ENCODE data around the gene ABCG2.

Gene ABCG2

GRCh38 chr4:88179261-88179660, 20.8 kb upstream of the ABCG2 start (continued):
- TF ChIP-seq ZNF704 (tag by site-specific recombination; IDR thresholded peaks at IDR 0.05): no peak
- no peak for TF ChIP-seq ZNF701 (tag by site-specific recombination; IDR thresholded peaks at IDR 0.05)
- no peak for TF ChIP-seq ZXDB (tag by site-specific recombination; IDR thresholded peaks at IDR 0.05)
- no peak for TF ChIP-seq HOXD13 (CRISPR knock-in tag; IDR thresholded peaks at IDR 0.05; ENCODE audit: borderline replicate concordance)
- TF ChIP-seq ZNF76 (tag by site-specific recombination; IDR thresholded peaks at IDR 0.05; ENCODE audit: borderline replicate concordance, low read depth): no peak
- TF ChIP-seq ZNF404 (tag by site-specific recombination; IDR thresholded peaks at IDR 0.05): no peak

- no peaks in the 10 kb centered on the region for H3K36me3 ChIP-seq (ENCODE audit: control insufficient read depth in 2 of 2, insufficient read depth in 1 of 2, low read length in 2 of 2)
- ChIA-PET POLR2A (no interaction called here), CTCF (no interaction called here)
- no peaks in the 10 kb centered on the region for H3K4me1 ChIP-seq (ENCODE audit: control insufficient read depth, insufficient read depth, low read length)
- TF ChIP-seq ZNF146 (tag by site-specific recombination; IDR thresholded peaks at IDR 0.05) (no peak), ZNF155 (tag by site-specific recombination; IDR thresholded peaks at IDR 0.05) (no peak), ZNF660 (tag by site-specific recombination; IDR thresholded peaks at IDR 0.05) (no peak), PRDM10 (tag by site-specific recombination; IDR thresholded peaks at IDR 0.05) (no peak), ZNF202 (tag by site-specific recombination; IDR thresholded peaks at IDR 0.05; ENCODE audit: borderline replicate concordance) (no peak), ZNF621 (tag by site-specific recombination; IDR thresholded peaks at IDR 0.05) (no peak), AEBP2 (tag by site-specific recombination; IDR thresholded peaks at IDR 0.05; ENCODE audit: borderline replicate concordance) (no peak), ZNF501 (tag by site-specific recombination; IDR thresholded peaks at IDR 0.05) (no peak), ELK4 (IDR thresholded peaks at IDR 0.05; ENCODE audit: borderline replicate concordance, low read depth, low read length) (no peak), ZNF596 (tag by site-specific recombination; IDR thresholded peaks at IDR 0.05) (no peak), ZFHX2 (tag by site-specific recombination; conservative IDR thresholded peaks at IDR 0.05) (no peak), BCL11A (tag by site-specific recombination; IDR thresholded peaks at IDR 0.05; ENCODE audit: low read depth) (no peak), PRDM4 (tag by site-specific recombination; IDR thresholded peaks at IDR 0.05) (no peak)
- no peaks in the 10 kb centered on the region for H3K9me3 ChIP-seq (ENCODE audit: control insufficient read depth, insufficient read depth, low read depth, low read length)
- H3K27ac ChIP-seq (ENCODE audit: extremely low read depth, low read depth, low read length): no peak overlapping the region
- no peak overlapping the region for H3K4me3 ChIP-seq (ENCODE audit: low read depth, low read length)
These were observed 20.3 kb upstream of the ABCG2 start for GRCh38 chr4:88178626-88179231.
